ENCODE data around the gene TPST1.
"Not testable (repeated sequence)": the region's sequence is repeated elsewhere in the genome, so short reads cannot be mapped to it uniquely, and the experiment has no call there.

The TPST1 gene

DNA sequence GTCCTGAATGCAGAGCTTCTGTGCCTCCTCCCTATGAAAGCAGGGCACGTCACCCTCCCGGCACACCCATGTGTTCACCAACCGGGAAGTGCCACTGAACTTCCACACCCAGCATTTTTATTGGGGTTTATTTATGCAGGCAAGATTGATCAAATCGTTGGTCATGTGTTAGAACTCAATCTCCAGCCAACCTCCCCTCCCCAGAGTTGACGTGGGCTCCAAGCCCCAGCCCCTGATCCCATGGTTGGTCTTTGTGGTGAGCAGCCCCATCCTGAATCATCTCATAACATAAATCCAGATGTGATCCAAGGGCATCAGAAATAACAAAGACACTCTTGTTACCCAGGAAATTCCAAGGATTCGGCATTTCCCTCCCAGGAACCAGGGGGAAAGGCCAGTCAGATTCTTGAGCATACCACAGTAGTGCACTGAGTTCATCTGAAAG, 151.2 kb downstream of the TPST1 start:
- Mint-ChIP-seq H3K36me3 (ENCODE audit: low read depth) (no peaks in the 10 kb centered on the region), H3K4me1 (no peaks in the 10 kb centered on the region), H3K27me3 (ENCODE audit: low read depth, poor library complexity) (peaks cover 7% of the 10 kb centered on the region), H3K9me3 (no peaks in the 10 kb centered on the region), H3K4me3 (no peak overlapping the region), H3K27ac (peak overlapping the region; percentile 36)
- no peak for DNase-seq
- TF ChIP-seq, protein P1, sequence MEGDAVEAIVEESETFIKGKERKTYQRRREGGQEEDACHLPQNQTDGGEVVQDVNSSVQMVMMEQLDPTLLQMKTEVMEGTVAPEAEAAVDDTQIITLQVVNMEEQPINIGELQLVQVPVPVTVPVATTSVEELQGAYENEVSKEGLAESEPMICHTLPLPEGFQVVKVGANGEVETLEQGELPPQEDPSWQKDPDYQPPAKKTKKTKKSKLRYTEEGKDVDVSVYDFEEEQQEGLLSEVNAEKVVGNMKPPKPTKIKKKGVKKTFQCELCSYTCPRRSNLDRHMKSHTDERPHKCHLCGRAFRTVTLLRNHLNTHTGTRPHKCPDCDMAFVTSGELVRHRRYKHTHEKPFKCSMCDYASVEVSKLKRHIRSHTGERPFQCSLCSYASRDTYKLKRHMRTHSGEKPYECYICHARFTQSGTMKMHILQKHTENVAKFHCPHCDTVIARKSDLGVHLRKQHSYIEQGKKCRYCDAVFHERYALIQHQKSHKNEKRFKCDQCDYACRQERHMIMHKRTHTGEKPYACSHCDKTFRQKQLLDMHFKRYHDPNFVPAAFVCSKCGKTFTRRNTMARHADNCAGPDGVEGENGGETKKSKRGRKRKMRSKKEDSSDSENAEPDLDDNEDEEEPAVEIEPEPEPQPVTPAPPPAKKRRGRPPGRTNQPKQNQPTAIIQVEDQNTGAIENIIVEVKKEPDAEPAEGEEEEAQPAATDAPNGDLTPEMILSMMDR (IDR thresholded peaks at IDR 0.05): no peak

DNA sequence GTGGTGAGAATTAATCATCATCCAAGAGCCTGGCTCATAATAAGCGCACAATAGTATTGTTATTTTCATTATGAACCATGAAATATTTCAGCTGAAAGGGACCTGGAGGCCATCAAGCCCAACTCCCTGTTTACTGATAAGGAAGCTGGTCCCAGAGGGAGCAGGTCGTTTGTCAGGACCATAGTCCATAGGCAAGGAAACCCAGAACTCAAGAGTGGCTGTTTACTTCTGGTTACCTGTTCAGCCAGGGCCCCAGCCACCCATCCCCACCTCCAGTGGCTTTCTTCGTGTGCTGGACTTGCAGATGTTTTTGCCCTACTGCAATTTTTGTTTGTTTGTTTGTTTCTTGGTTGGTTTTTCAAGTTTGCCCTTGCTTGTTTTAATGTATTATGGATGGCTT, 152.0 kb downstream of the TPST1 start:
- TF ChIP-seq, protein P1 (IDR thresholded peaks at IDR 0.05): no peak
- Mint-ChIP-seq H3K27ac (no peak overlapping the region), H3K9me3 (no peaks in the 10 kb centered on the region), H3K36me3 (ENCODE audit: low read depth) (no peaks in the 10 kb centered on the region), H3K4me3 (no peak overlapping the region), H3K4me1 (no peaks in the 10 kb centered on the region), H3K27me3 (ENCODE audit: low read depth, poor library complexity) (peaks cover 12% of the 10 kb centered on the region)
- no peak for DNase-seq

DNA sequence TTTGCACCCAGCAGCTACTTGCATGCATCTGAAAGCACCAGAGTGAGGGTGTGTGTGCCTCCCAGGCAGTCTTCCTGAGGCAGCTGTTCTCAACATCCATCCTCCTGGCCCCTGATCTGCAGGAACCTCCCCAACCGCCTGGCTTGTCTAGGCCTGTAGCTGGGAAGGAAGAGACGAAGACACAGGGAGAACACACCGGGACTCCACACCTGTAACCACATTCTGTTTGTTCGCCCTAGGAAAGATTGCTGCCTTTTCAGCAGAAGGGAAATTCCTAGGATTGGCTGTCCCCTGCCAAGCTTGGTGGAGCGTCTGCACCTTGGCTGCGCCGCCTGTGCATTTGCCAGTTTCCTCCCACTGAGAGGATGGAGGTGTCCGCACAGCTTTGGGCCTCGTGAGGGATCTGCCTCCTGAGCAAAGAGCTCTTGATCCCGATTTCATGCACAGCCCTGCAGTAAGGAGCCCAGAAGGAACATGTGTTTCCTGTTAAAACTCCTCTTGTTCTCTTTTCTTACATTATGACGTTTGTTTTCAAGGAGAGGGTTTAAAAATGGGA, 154.6 kb downstream of the TPST1 start:
- Mint-ChIP-seq H3K27ac (no peak overlapping the region), H3K27me3 (ENCODE audit: low read depth, poor library complexity) (peaks cover 6% of the 10 kb centered on the region), H3K4me3 (no peak overlapping the region), H3K9me3 (no peaks in the 10 kb centered on the region), H3K4me1 (no peaks in the 10 kb centered on the region), H3K36me3 (ENCODE audit: low read depth) (peaks cover 5% of the 10 kb centered on the region)
- DNase-seq: no peak
- TF ChIP-seq, protein P1 (IDR thresholded peaks at IDR 0.05): no peak

DNA sequence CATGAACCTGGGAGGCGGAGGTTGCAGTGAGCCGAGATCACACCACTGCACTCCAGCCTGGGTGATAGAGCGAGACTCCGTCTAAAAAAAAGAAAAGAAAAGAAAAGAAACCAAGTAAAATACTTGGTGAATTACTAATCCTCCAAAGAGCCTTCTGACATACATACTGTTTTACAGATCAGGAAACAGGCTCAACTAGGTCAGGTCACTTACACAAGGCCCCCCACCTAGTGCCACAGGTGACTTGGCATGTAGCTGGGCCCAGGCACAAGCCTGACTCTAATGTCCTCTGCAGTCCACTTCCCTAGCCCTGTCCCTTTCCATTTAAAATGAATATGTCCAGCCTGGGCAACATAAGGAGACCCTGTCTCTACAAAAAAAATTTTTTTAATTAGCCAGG, 157.0 kb downstream of the TPST1 start:
- Mint-ChIP-seq H3K4me3 (no peak overlapping the region), H3K27me3 (ENCODE audit: low read depth, poor library complexity) (peaks cover 6% of the 10 kb centered on the region), H3K9me3 (no peaks in the 10 kb centered on the region), H3K4me1 (no peaks in the 10 kb centered on the region), H3K27ac (no peak overlapping the region), H3K36me3 (ENCODE audit: low read depth) (peaks cover 5% of the 10 kb centered on the region)
- DNase-seq: no peak
- TF ChIP-seq, protein P1 (IDR thresholded peaks at IDR 0.05): no peak

DNA sequence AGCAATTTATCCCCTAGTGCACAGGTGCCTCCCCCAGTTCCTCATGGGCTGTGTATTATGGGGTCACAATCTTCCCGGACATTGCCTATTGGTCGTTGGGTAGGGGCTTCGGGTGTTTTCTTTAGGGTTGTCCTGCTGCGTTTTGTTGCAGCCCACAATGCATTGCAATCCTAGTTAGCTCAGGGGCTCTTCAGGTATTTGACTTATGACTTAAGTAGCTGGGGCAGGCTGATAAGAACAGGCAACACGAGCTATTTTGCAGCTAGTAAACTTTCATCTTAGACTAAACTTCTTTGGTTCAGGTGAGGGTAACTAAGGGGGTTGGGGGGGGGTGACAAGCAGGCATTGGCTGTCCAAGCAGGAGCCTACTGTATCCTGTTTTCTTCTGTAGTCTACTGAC, 158.5 kb downstream of the TPST1 start:
- TF ChIP-seq, protein P1 (IDR thresholded peaks at IDR 0.05): no peak
- DNase-seq: no peak
- no peak overlapping the region for H3K27ac Mint-ChIP-seq
- no peaks in the 10 kb centered on the region for H3K4me1 Mint-ChIP-seq
- peaks cover 11% of the 10 kb centered on the region for H3K36me3 Mint-ChIP-seq (ENCODE audit: low read depth)
- H3K27me3 Mint-ChIP-seq (ENCODE audit: low read depth, poor library complexity): peaks cover 6% of the 10 kb centered on the region
- no peak overlapping the region for H3K4me3 Mint-ChIP-seq
- no peaks in the 10 kb centered on the region for H3K9me3 Mint-ChIP-seq

DNA sequence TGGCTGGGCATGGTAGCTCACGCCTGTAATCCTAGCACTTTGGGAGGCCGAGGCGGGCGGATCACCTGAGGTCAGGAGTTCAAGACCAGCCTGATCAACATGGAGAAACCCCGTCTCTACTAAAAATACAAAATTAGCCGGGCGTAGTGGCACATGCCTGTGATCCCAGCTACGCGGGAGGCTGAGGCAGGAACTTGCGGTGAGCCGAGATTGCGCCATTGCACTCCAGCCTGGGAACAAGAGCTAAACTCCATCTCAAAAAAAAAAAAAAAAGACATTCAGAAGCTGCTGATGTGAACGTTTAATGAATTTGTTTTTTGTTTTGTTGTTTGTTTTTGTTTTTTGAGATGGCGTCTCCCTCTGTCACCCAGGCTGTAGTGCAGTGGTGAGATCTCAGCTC, 159.9 kb downstream of the TPST1 start:
- H3K36me3 Mint-ChIP-seq (ENCODE audit: low read depth): peaks cover 21% of the 10 kb centered on the region
- not testable (repeated sequence) for H3K4me3 Mint-ChIP-seq; H3K9me3 Mint-ChIP-seq; H3K27ac Mint-ChIP-seq; DNase-seq; H3K4me1 Mint-ChIP-seq; H3K27me3 Mint-ChIP-seq (ENCODE audit: low read depth, poor library complexity)

Measured in nephron progenitor cell (in vitro differentiated cells).